Testis (tissue), 2 donors: ENCODE measurements around the gene HID1.

Experiments
- POLR2A ChIP-seq: fragments of 450-650 bp; IDR thresholded peaks from one replicate; pipeline ENCODE4 v1.6.1; 2017; ENCODE audit warnings: antibody characterized with exemption, mild to moderate bottlenecking, moderate library complexity
- TF ChIP-seq, protein P1 (sequence below), 3 experiments: fragments of 450-650 bp in 2 of 3; fragments of 200-600 bp in 1 of 3; sonication (generic) in 1 of 3; IDR thresholded peaks; one replicate each; pipeline ENCODE4 v1.5.1; 2016 to 2019; ENCODE audit warnings: antibody characterized with exemption in 3 of 3, mild to moderate bottlenecking in 2 of 3, moderate library complexity in 1 of 3

DNA sequence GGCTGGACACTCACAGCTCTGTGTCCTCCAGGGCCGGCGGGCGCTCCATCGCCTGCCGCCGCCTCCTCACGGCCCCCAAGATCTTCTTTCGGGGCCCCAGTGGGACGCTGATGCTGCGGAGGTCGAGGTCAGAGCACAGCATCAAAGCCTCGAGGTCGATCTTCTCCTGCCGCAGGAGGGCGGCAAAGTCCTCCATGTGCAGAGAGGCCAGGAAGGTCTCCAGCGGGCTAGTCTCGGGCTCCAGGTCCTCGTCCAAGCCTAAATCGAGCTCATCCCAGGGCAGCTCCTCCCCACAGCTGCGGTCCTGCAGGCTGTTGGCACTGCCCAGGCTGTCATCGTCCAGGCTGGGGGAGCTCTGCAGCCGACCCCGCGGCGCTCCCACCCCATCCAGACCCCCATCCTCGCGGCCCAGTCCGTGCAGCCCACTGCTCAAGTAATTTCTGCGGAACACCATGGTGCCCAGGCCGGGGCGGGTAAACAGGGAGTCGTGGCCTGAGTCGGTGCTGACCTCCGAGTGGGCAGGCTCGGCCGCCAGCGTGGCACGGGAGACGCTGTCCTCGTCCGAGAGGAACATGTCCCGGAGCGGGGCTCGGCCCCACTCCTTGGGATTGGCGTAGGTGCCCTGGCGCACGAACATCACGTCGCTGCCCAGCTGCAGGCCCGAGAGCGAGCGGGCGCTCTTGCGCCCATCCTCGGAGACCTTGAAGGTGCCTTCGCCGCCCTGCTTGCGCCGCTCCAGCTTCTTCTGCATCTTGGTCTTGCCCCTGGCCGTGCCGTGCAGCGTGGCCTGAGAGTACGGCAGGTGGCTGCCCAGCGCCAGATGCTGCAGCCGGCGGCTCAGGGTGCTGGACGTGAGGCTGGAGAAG is 52.9 kb downstream of the HID1 start:
- TF ChIP-seq, protein P1, sequence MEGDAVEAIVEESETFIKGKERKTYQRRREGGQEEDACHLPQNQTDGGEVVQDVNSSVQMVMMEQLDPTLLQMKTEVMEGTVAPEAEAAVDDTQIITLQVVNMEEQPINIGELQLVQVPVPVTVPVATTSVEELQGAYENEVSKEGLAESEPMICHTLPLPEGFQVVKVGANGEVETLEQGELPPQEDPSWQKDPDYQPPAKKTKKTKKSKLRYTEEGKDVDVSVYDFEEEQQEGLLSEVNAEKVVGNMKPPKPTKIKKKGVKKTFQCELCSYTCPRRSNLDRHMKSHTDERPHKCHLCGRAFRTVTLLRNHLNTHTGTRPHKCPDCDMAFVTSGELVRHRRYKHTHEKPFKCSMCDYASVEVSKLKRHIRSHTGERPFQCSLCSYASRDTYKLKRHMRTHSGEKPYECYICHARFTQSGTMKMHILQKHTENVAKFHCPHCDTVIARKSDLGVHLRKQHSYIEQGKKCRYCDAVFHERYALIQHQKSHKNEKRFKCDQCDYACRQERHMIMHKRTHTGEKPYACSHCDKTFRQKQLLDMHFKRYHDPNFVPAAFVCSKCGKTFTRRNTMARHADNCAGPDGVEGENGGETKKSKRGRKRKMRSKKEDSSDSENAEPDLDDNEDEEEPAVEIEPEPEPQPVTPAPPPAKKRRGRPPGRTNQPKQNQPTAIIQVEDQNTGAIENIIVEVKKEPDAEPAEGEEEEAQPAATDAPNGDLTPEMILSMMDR (IDR thresholded peaks at IDR 0.05) = no peak
- no peak for TF ChIP-seq POLR2A
